ENCODE data around the gene ACP5.
"Not testable (repeated sequence)": the region's sequence is repeated elsewhere in the genome, so short reads cannot be mapped to it uniquely, and the experiment has no call there.

ACP5 gene

DNA sequence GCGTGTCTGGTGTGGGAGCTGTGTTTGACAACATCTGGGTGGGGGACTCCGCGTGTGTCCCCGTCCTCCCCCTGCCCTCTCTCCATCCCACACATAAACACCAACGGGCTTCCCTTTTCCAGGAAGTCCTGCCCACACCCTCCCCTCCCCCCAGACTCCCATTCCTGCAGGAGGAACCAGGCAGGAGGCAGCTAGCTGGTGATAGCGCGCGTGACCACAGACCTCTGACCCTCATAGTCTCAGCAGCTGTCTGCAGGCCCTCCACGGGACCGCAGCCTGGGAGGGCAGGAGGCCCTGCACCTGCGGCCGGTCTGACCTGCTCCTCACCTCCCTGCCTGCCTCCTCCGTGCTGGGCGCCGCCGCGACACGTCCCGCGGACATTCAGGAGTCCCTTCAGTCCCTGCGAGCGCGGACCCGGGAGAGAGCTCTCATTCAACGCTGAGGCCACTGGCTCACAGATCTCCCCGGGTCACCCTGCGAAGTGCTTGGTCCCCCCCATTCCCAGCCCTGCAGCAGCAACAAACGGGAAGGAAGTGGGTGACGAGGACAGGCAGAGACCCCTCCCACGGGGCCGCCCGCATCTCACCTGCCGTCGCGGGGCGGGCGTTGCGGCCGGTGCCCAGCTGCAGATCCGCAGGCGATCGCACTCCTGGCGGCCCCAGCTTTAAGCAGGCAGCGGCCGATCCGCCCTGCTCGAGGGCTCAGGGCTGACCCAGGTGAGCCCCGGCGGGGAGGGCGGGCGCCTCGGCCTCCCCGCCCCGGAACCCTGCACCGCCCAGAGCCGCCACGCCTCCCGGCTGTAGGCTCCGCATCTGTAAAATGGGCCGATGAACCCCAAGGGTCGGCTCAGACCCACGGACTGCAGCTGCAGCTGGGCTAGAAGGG is 1.1 kb upstream of the ACP5 start:
- DNase-seq = peak; percentile 29

DNA sequence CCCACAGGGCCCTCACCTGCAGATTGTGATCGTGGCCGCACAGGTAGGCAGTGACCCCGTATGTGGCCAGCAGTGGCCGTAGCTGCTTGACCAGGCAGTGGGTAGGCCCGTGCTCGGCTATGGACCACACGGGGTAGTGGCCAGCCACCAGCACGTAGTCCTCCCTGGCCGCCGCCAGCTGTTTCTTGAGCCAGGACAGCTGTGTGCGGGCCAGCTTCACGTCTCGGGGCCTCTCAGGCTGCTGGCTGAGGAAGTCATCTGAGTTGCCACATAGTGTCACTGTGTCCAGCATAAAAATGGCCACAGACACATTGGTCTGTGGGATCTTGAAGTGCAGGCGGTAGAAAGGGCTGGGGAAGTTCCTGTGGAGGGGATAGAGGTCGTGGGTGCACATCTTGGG is 1.2 kb downstream of the ACP5 start:
- DNase-seq = no peak

DNA sequence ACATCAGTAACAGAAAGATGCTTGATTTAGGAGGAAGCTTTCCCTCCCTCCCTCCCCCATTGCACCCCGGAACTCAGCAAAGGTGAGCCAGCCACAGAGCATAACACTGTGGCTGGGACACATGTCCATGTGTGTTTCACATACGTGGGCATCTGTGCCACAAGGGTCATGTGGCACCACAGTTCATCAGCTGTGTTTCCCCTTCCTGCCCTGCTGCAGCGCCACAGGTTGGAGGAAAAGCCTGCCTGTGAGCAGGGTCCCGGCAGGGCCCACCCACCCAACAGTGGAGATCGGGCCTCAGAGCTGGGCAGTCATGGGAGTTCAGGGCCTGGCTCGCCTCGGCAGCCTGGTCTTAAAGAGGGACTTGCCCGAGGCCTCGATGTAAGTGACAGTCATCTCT is 2.8 kb downstream of the ACP5 start:
- DNase-seq = no peak

DNA sequence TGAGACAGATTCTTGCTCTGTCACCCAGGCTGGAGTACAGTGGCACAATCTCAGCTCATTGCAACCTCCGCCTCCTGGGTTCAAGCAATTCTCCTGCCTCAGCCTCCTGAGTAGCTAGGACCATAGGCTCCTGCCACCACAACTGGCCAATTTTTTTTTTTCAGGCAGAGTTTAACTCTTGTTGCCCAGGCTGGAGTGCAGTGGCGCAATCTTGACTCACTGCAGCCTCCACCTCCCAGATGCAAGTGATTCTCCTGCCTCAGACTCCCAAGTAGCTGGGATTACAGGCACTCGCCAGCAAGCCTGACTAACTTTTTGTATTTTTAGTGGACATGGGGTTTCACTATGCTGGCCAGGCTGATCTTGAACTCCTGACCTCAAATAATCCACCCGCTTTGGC is 3.7 kb downstream of the ACP5 start:
- not testable (repeated sequence) for DNase-seq

DNA sequence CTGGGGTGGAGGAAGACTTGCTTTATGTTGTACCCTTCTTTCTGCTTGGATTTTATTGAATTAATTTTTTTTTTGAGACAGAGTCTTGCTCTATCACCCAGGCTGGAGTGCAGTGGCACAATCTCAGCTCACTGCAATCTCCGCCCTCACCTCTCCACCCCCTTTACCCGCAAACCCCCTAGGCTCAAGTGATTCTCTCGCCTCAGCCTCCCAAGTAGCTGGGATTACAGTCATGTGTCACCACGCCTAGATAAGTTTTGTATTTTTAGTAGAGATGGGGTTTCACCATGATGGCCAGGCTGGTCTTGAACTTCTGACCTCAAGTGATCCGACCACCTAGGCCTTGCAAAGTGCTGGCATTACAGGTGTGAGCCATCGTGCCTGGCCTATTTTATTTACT is 4.1 kb downstream of the ACP5 start:
- DNase-seq = not testable (repeated sequence)

DNA sequence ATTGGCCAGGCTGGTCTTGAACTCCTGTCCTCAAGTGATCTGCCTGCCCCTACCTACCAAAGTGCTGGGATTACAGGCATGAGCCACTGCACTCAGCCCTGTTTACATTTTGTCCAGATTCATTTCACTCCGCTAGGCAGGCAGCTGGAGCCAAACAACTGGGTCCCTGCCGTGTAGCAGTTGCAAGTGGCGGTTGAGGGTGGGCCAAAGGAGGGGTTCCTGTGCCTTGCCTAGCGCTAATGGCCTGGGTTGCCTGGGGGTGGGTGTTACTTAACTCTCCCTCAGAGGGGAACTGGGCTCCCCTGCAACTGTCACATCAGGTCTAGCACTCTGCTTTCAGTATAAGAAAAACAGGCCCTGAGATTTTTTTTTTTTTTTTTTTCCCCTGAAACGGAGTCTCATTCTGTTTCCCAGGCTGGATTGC is 7.4 kb downstream of the ACP5 start:
- DNase-seq = no peak

DNA sequence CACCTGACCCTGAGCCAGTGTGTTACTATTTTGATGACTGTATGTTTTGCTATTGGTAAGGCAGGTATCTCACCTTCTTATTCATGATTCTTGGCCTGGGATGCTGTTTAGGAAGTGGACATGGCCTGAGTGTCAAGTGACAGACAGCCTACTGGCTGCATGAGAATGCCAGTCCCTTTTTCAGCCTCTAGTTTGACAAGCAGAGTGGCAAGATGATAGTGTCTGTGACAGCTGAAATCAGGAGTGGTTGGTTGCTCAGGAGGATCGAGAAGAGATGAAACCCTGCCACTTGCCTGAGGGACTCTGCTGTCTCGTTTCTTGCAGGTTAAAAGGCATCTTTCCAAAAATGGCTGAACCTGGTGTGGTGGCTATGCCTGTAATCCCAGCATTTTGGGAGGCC is 11.3 kb downstream of the ACP5 start:
- no peak for DNase-seq

DNA sequence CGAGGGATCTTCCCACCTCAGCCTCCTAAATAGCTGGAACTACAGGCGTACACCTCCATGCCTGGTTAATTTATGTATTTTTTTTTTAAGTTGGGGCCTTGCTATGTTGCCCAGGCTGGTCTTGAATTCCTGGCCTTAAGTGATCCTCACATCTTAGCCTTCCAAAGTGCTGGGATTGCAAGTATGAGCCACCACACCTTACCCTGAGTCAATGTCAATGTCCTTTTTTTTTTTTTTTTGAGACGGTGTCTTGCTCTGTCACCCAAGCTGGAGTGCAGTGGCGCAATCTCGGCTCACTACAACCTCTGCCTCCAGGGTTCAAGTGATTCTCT is 11.8 kb downstream of the ACP5 start:
- DNase-seq = not testable (repeated sequence)

DNA sequence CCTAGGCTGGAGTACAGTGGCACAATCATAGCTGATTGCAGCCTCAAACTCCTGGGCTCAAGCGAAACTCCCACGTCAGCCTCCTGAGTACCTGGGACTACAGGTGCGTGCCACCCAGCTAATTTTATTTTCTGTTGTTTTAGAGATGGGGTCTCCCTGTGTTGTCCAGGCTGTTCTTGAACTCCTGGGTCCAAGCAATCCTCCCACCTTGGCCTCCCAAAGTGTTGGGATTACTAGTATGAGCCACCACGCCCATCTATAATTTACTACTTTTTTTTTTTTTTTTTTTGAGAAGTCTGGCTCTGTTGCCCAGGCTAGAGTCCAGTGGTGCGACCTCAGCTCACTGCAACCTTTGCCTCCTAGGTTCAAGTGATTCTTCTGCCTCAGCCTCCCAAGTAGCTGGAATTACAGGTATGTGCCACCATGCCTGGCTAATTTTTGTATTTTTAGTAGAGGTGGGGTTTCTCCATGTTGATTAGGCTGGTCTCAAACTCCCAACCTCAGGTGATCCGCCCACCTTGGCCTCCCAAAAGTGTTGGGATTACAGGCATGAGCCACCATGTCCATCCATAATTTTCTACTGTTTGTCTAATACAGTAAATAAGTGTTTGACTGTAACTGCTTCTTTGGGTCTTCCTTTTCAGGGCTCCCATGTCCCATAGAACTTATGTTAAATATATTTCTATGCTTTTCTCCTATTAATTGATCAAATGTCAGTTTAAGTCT is 13.2 kb downstream of the ACP5 start:
- not testable (repeated sequence) for DNase-seq

DNA sequence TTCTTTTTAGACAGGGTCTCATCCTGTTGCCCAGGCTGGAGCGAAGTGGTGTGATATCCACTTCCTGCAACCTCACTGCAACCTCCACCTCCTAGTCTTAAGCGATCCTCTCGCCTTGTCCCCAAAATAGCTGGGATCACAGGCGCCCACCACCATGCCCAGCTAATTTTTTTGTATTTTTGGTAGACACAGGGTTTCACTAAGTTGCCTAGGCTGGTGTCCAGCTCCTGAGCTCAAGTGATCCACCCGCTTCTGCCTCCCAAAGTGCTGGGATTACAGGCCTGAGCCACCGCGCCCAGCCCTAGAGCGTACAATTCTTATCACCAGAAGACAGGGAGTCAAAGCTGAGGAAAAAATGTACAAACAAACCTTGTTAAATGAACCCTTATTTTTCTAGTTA is 13.9 kb downstream of the ACP5 start:
- DNase-seq = no peak

DNA sequence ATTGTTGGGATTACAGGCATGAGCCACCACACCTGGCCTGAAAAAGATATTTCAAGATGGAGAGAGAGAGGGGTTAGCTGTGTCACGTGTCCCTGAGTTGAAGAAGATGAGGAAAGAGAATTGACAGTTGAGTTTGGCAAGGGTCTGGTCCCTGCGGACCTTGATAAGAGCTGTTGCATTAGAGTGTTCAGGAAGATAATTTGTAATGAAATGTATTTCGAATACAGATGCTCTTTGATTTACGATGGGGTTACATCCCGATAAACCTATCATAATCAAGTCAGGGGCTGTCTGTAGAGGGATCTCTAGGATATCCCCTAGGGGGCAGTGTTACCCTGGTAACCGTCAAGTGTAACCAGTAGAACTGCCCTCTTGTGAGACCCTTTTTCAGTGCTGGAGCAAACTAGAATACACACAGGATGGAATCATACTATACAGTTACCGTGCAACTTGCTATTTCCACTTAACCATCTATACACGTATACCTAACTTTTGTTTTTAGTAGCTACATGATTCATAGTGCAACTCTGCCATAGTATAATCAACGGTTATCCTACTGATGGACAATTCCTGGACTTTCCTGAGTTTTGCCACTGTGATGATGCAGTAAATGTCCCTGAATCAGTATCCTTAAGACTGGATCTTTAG is 16.9 kb downstream of the ACP5 start:
- peak; percentile 48 for DNase-seq

DNA sequence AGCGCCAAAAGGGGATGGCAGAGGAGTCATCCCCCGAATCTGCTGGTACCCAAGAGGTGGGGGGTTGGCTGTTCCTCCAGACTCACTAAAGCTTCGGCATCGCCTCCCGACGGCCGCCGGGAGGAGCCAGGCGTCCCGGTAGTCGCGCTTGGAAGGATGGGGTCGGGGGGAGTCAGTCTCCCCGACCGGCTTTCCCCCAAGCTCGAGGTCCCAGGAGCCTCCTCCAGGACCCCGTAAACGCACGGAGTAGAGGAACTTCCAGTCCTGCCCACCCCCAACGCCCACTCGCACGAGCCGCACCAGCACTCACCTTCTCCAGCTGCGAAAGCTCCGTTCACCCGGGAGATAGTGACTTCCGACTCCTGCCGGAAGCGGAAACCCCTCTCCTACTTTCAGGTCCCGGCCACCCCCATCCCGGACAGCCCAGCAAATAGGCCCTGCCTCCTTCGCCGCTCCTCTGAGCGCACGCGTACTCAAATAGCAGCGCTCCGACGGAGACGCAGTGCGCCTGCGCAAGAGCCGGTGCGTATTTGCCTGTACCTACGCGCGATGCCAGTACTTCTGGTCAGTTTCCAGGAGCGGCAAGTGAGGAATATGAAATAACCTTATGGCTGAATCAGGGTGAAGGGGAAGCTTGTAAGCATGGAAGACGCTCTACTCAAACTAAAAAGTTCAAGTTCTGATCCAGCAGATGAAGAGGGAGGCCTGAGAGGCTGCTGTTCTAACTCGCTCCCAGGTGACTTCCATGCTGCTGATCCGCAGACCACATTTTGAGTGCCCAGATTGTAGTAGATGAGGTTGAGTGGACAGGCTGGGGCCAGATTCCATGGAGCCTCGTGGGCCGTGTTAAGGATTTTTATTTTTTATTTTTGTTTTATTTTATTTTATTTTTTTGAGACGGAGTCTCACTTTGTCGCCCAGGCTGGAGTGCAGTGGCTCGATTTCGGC is 18.3 kb downstream of the ACP5 start, which contains the start of gene ELOF1:
Gene ELOF1, minus strand, starts transcription at position 350 of the 948 bp plus-strand sequence. CDS start 4,883 bp downstream, outside the sequence.
- DNase-seq = peak; percentile 95

DNA sequence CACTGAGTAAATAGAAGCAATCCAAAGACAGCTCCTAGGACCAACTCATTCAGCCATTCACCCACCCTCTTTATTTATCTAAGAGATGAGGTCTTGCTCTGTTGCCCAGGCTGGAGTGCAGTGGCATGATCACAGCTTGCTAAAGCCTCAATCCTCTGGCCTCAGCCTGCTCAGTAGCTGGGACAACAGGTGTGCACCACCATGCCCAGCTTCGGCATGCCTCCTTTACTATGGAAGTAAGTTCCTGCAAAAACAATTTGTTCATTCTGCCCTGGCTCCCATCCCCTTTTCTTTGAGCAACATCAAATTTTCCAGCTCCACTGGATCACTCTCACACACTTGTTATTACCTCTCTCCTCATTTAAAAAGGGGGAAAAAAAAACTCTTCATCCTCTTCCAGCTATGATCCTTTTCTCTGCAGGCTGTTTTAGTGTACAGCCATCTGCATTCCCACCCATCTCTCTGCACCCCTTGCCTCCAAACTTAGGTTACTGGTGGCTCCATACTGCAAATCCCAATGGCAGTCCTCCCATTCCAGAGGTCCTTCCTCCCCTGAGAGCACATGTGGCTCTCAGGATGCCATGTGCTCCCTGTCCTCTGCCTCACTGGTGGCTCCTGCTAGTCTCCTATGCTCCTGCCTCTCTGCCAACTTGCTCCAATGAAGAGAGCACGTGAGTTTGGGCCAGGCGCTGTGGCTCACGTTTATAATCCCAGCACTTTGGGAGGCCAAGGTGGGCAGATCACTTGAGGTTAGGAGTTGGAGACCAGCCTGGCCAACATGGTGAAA is 20.6 kb downstream of the ACP5 start:
- DNase-seq = no peak

DNA sequence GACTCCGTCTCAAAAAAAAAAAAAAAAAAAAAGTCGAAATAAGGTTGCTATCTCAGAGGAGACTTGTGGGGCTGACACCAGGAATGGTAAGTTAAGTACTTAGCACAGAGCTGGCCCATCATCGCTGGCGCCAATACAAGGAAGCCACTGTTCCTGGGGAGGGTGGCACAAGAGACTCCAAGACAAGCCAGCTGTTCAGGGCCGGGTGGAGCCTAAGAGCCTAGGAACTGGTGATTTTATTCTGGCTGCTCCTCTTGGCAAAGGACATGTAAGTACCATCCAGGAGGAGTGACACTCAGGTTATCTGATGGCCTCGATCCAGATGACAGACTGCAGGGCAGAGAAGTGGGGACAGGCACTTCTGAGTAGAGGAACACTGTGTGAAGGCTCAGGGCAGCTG is 22.2 kb downstream of the ACP5 start:
- no peak for DNase-seq

DNA sequence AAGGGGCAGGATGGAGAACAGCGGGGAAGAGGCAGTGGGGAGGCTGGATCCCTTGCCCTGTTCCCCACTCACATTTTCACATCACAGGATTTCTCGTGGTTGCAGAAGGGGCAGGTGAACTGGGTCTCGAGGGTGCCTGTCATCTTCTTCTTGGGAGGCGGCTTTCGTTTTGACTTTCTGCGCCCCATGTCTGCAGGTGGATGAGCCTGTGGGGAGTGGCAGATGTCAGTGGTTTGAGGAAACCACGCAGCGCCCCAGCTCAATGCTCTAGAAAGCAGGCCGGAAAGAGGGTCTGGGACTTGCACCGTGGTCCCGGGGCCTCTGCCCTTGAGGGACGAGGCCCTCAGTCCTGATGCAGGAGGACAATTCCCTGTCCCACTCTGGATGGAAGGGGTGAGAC is 23.3 kb downstream of the ACP5 start:
- no peak for DNase-seq

DNA sequence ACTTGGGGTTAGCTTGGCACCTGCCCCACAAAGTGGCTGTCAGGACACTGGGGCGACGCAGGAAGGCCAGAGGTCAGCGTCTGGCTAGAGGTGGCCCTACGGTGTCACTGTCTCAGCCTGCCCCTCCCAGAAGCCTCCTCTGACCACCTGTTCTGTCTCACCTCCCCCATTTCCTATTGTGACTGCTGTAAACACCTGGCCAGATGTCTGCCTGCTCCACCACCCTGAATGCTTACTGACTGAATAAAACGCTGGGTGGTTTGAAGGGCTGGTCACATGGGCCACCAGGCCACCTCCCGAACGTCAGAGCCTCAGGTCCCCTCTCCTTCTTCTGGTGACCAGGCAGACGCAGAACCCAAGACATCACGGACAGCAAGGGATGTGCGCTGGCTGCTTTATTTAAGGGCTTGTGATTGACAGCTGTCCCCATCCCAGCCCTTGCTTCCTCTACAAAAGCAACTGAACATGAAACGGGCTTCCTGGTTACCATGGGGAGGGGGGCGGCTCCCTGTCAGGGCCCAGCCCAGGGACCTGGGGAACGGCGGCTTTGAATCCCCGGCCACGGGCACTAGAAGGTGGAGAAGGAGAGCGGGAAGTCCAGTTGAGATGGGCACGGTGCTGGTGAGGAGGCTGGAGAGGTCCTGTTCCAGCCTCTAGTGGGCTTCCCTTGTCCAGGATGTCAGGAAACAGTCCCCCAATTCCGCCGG is 24.6 kb downstream of the ACP5 start:
- no peak for DNase-seq

DNA sequence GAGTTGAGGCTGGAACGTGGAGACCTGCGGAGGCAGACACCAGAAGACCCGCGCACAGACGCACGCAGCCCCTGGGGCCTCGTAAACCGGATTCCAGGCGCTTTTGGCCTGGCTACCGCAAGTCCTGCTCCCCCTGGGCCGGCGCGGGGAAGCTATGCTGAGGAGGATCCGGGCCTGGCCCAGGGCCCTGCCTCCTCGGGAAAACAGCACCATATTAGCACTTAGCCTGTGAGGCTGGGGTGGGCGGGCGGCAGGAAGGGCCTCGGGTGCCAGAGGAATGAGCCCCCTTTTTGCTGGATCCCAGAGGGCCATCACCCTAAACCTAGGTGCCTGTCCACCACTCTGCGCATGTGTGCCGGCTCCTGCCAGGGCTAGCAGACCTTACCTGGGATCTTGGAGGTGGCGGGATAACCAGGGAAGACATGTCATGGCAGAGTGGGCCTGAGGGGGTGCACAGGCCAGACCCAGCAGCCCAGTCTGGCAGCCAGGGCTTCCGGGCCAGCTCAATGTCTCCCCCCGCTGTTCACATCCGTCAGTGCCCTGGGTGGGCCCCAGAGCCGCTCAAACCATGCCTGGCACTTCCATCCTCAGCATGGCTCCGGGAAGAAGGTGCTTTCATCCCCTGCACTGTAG is 25.7 kb downstream of the ACP5 start:
- DNase-seq = no peak

DNA sequence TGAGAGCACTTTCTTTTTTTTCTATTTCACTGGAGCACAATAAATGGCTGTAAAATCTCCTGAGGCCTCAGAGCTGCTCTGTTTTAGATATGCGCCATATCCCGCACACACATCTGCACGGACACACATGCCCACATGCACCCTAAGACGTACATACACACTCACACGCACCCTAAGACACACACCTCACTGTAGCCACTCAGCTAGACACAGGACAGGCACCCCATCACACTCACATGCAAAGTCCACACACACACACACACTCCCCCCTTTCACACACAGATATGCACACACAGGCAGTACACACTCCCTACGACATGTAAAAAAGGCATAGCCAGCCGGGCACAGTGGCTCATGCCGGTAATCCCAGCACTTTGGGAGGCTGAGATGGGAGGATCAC is 27.2 kb downstream of the ACP5 start:
- no peak for DNase-seq

DNA sequence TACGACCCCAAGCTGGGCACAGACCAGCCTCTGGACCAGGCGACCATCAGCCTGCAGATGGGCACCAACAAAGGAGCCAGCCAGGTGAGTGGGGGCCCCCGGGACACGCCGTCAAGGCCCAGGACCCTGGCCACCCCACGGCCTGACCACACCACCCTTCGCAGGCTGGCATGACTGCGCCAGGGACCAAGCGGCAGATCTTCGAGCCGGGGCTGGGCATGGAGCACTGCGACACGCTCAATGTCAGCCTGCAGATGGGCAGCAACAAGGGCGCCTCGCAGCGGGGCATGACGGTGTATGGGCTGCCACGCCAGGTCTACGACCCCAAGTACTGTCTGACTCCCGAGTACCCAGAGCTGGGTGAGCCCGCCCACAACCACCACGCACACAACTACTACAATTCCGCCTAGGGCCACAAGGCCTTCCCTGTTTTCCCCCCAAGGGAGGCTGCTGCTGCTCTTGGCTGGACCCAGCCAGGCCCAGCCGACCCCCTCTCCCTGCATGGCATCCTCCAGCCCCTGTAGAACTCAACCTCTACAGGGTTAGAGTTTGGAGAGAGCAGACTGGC is 28.0 kb downstream of the ACP5 start:
- DNase-seq = no peak

Measured in activated CD8-positive, alpha-beta memory T cell treated with anti-CD3 and anti-CD28 coated beads, Interleukin-2, amount 50 U/mL, for 4 hours (primary cell).